Measurements from ENCODE around the gene ACE2. TPM values are rescaled to one million over a fixed set of nuclear protein-coding genes. Genes with fewer than 3 reads are reported as not detected.

ACE2 gene
- total RNA-seq, 2 donors from 2014 or later = 6.2 to 17.5 TPM

GRCh38 chrX:15605226-15605625, 4.5 kb upstream of the ACE2 start:
- no peak overlapping the region for H3K27ac ChIP-seq
- intact Hi-C loops (cut with DNase I) = no loop called here
- H3K36me3 ChIP-seq (replicated peaks in 1 of 2; ENCODE audit: insufficient read depth in 1 of 2, low read depth in 2 of 2) = no peaks in the 10 kb centered on the region
- H3K4me3 ChIP-seq = no peak overlapping the region
- DNase-seq = no peak
- 100% methylated on average over 1 of the region's 1 CpG; no CpG with 5 or more reads in 1 of the 2 donors for WGBS, 2 donors
- peaks cover 9% of the 10 kb centered on the region for H3K4me1 ChIP-seq
- ATAC-seq = no peak
- H3K27me3 ChIP-seq = no peaks in the 10 kb centered on the region
- TF ChIP-seq CTCF (IDR thresholded peaks at IDR 0.05) = no peak
- no peak for TF ChIP-seq POLR2A (IDR thresholded peaks at IDR 0.05)
- no peaks in the 10 kb centered on the region for H3K9me3 ChIP-seq

GRCh38 chrX:15602761-15603160, 2.0 kb upstream of the ACE2 start:
- DNase-seq (no peak), ATAC-seq (no peak)
- Histone ChIP-seq H3K4me3 (no peak overlapping the region), H3K27me3 (no peaks in the 10 kb centered on the region), H3K4me1 (peaks cover 9% of the 10 kb centered on the region), H3K9me3 (no peaks in the 10 kb centered on the region), H3K36me3 (replicated peaks in 1 of 2; ENCODE audit: insufficient read depth in 1 of 2, low read depth in 2 of 2) (no peaks in the 10 kb centered on the region), H3K27ac (no peak overlapping the region)
- TF ChIP-seq CTCF (IDR thresholded peaks at IDR 0.05) (no peak), POLR2A (IDR thresholded peaks at IDR 0.05) (no peak)
- 74 to 82% methylated on average over 5 of the region's 5 CpGs for WGBS, 2 donors
- intact Hi-C loops (cut with DNase I) = no loop called here

- Histone ChIP-seq H3K27ac (no peak overlapping the region), H3K9me3 (no peaks in the 10 kb centered on the region), H3K27me3 (no peaks in the 10 kb centered on the region), H3K36me3 (replicated peaks in 1 of 2; ENCODE audit: insufficient read depth in 1 of 2, low read depth in 2 of 2) (no peaks in the 10 kb centered on the region), H3K4me1 (peaks cover 9% of the 10 kb centered on the region), H3K4me3 (no peak overlapping the region)
- TF ChIP-seq CTCF (IDR thresholded peaks at IDR 0.05) = no peak
- TF ChIP-seq POLR2A (IDR thresholded peaks at IDR 0.05) = no peak
- intact Hi-C loops (cut with DNase I) = no loop called here
- ATAC-seq = no peak
- 56 to 72% methylated on average over 3 of the region's 3 CpGs for WGBS, 2 donors
- no peak for DNase-seq
Measured at GRCh38 chrX:15601932-15602331, 1.2 kb upstream of the ACE2 start.

- H3K9me3 ChIP-seq = no peaks in the 10 kb centered on the region
- no peaks in the 10 kb centered on the region for H3K36me3 ChIP-seq (replicated peaks in 1 of 2; ENCODE audit: insufficient read depth in 1 of 2, low read depth in 2 of 2)
- intact Hi-C loops (cut with DNase I) = no loop called here
- no peak overlapping the region for H3K4me3 ChIP-seq
- H3K27me3 ChIP-seq = no peaks in the 10 kb centered on the region
- no peak for TF ChIP-seq POLR2A (IDR thresholded peaks at IDR 0.05)
- no peak for TF ChIP-seq CTCF (IDR thresholded peaks at IDR 0.05)
- H3K27ac ChIP-seq = no peak overlapping the region
- no peaks in the 10 kb centered on the region for H3K4me1 ChIP-seq
- no peak for DNase-seq
- ATAC-seq = no peak
Measured at GRCh38 chrX:15600049-15600448, 711 bp downstream of the ACE2 start.

- Histone ChIP-seq H3K27me3 (no peaks in the 10 kb centered on the region), H3K4me3 (no peak overlapping the region), H3K36me3 (replicated peaks in 1 of 2; ENCODE audit: insufficient read depth in 1 of 2, low read depth in 2 of 2) (no peaks in the 10 kb centered on the region), H3K4me1 (no peaks in the 10 kb centered on the region), H3K27ac (no peak overlapping the region), H3K9me3 (no peaks in the 10 kb centered on the region)
- DNase-seq = no peak
- TF ChIP-seq POLR2A (IDR thresholded peaks at IDR 0.05) = no peak
- TF ChIP-seq CTCF (IDR thresholded peaks at IDR 0.05) = no peak
- 78 to 85% methylated on average over 4 of the region's 4 CpGs for WGBS, 2 donors
- no peak for ATAC-seq
- intact Hi-C loops (cut with DNase I) = no loop called here
Measured at GRCh38 chrX:15599461-15599860, 1.3 kb downstream of the ACE2 start.
